Activated naive CD4-positive, alpha-beta T cell treated with anti-CD3 and anti-CD28 coated beads, Interleukin-2, amount 10 ng/mL, durations not matched to agents 7 days and 5 days (primary cell): ENCODE data around the gene KRTAP12-3.
A peak's percentile ranks its signal among the peaks of the same experiment; 100 is the strongest.

Experiments
- CTCF ChIA-PET: fragments of 350-600 bp; sonication (Branson Sonifier 250); formaldehyde crosslinking; loops from one replicate; lab custom pipeline; 2021; ENCODE audit warnings: antibody characterized with exemption; lab: Charles Lee
- DNase-seq: peaks from one replicate; pipeline ENCODE4 v3.0.0-alpha.2; 2020
- H3K27ac Mint-ChIP-seq: one replicate; pipeline ENCODE4 v1.8.0; 2021; ENCODE audit warnings: mild to moderate bottlenecking, moderate library complexity, mixed read lengths
- H3K27me3 Mint-ChIP-seq: one replicate; pipeline ENCODE4 v1.8.0; 2021; ENCODE audit warnings: mild to moderate bottlenecking, mixed read lengths
- H3K36me3 Mint-ChIP-seq: one replicate; pipeline ENCODE4 v1.8.0; 2021; ENCODE audit warnings: mixed read lengths
- H3K4me1 Mint-ChIP-seq: one replicate; pipeline ENCODE4 v1.8.0; 2021; ENCODE audit warnings: mixed read lengths
- H3K4me3 Mint-ChIP-seq: one replicate; pipeline ENCODE4 v1.8.0; 2021; ENCODE audit warnings: mild to moderate bottlenecking, moderate library complexity, mixed read lengths
- H3K9me3 Mint-ChIP-seq: one replicate; pipeline ENCODE4 v1.8.0; 2021; ENCODE audit warnings: mixed read lengths

Gene KRTAP12-3

DNA sequence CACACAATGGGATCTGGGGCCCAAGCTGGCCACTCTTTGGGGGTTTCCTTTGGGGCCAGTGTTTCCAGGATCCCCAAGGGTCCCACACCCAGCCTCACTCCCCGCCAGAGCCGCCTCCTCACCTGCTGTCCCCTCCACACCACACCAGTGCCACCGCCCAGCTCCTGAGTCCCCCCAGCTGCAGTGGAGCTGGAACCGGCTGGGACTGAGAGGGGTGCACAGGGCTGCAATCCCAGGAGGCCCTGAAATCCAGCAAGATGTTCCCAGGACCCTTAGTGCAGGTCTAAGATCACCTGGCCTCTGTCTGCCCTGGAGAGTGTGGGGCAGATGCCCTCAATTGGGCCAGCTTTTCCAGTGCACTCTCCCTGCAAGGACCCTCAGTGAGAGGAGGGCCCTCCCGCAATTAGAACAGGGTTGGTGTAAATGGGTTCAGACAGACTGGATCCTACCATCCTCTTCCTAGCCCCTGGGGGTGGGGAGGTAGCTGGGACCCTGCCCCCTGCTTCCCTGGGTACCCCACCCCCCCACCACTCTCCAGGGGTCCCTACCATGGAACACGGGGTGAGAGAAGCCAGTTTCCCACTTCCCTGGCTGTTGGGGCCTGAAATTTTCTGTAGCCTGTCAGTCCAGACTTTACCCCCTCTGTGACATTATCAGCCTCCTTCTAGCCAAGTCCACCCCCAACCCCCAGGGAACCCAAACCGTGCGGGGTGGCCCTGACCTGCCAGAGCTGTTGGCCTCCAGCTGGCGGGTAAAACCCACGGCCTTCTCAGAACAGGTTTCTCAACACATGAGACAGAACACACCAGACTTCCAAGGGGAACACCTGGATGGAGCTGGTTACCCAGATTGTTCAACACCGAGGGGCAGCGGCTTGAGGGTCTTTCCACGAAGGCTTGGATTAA is 46.3 kb downstream of the KRTAP12-3 start:
- CTCF ChIA-PET: no interaction called here
- Mint-ChIP-seq H3K36me3 (peaks cover 15% of the 10 kb centered on the region), H3K27me3 (peaks cover 100% of the 10 kb centered on the region), H3K4me3 (no peak overlapping the region), H3K4me1 (peaks cover 2% of the 10 kb centered on the region), H3K27ac (no peak overlapping the region), H3K9me3 (peaks cover 12% of the 10 kb centered on the region)
- no peak for DNase-seq

DNA sequence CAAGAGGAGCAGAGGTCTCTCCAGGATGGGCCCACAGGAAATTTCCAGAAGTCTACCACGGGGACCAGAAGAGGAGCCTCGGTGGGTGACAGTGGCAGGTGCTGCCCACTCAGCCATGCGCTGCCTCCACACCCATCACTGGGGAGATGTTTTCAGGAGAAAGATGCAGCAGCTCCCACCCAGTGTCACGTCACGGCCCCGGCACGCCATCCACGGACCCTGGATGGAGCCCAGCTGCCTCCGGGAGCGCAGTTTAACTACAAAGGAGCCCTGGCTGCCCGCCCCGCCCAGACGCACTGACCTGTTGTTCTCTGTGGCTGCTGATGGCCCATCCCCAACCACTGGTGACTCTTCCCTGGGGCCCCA is 46.9 kb downstream of the KRTAP12-3 start:
- H3K27me3 Mint-ChIP-seq: peaks cover 100% of the 10 kb centered on the region
- peaks cover 5% of the 10 kb centered on the region for H3K4me1 Mint-ChIP-seq
- CTCF ChIA-PET: no interaction called here
- no peak for DNase-seq
- H3K9me3 Mint-ChIP-seq: peaks cover 12% of the 10 kb centered on the region
- H3K36me3 Mint-ChIP-seq: peaks cover 16% of the 10 kb centered on the region
- no peak overlapping the region for H3K4me3 Mint-ChIP-seq
- H3K27ac Mint-ChIP-seq: no peak overlapping the region

DNA sequence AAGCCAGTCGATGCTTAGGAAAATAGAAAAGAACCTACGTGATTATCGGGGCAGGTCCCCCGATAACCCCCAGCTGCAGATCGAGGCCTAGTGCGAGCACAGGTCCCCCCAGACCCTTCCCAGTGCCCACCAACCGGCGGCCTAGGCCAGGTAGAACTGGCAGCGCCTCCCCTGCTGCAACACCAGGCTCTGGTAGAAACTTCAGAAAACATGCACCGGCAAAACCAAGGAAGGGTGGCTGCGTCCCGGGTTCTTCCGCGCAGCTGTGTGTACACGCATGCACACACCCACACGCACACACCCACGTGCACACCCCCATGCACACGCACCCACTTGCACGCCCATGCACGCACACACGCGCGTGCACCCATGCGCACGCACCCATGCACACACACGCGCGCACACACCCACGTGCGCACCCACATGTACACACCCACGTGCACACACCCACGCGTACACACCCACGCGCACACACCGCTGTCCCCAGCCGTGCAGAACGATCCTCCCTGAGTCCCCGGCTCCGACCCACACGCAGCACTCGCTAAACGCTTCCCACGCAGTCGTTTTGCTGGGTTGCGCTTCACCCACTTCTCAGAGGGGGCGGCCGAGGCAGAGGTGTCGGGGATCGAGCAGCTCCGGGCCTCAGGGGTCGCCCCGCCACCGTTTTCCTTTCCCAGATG is 48.4 kb downstream of the KRTAP12-3 start:
- Mint-ChIP-seq H3K36me3 (peaks cover 16% of the 10 kb centered on the region), H3K27ac (peak overlapping the region; percentile 28), H3K27me3 (peaks cover 100% of the 10 kb centered on the region), H3K4me3 (no peak overlapping the region), H3K4me1 (peaks cover 12% of the 10 kb centered on the region), H3K9me3 (peaks cover 12% of the 10 kb centered on the region)
- CTCF ChIA-PET: no interaction called here
- peak; percentile 17 for DNase-seq

DNA sequence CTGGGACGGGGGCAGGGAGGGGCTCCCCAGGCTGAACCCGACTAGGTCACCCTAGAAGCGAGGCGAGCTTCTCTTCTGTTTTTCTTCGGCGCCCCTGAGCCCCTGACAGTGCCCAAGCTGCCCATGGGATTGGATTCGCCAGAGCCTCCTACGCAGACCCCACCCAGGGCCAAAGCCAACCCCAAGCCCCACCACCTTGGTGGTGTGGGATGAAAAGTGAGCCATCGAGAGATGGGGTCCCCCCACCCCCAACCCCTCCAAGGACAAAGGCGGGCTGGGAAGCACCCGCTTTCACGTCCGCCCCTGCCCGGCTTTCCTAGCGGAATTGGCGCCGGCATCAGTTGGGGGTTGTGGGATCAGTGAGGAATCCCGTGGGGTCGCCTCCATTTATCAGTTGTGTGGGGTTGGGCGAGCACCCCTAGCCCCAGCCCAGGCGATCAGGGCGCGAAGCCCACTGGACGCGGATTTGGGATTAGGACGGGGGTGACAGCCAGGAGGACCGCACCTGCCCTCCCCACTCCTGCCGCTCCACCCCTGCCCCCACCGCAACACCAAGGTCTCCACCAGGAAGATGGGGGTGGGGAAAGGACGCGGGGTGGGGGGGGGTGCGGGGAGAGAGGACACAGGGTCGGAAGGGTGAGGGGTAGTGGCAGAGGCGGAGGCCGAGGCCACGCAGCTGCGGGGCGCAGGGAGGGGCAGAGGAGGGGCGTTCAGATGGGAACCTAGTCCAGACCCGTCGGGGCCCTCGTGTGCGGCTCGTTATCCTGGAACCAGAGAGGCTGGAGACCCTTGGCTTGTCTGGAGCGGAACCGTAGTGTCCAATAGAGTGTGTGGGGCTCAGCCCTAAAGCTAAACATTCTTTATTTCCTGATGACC is 49.2 kb downstream of the KRTAP12-3 start:
- peak; percentile 16 for DNase-seq
- H3K27me3 Mint-ChIP-seq: peaks cover 100% of the 10 kb centered on the region
- H3K4me3 Mint-ChIP-seq: no peak overlapping the region
- peaks cover 15% of the 10 kb centered on the region for H3K4me1 Mint-ChIP-seq
- CTCF ChIA-PET: no interaction called here
- H3K27ac Mint-ChIP-seq: no peak overlapping the region
- H3K36me3 Mint-ChIP-seq: peaks cover 16% of the 10 kb centered on the region
- H3K9me3 Mint-ChIP-seq: peaks cover 12% of the 10 kb centered on the region
